Hepatocyte (in vitro differentiated cells): Measurements from ENCODE around the gene USP12. TPM values are rescaled to one million over a fixed set of nuclear protein-coding genes. Genes with fewer than 3 reads are reported as not detected.

Experiments
- DNase-seq: peaks from one replicate; pipeline ENCODE4 v3.0.0-alpha.2; 2016; ENCODE audit warnings: low spot score
- H2AFZ ChIP-seq: fragments of 200-600 bp; sonication (generic); 2 replicates; pipeline ENCODE4 v1.6.0; 2016; ENCODE audit warnings: antibody characterized with exemption, mild to moderate bottlenecking
- H3K27ac ChIP-seq: fragments of 200-600 bp; sonication (generic); 2 replicates; pipeline ENCODE4 v1.5.1; 2016; ENCODE audit warnings: mild to moderate bottlenecking
- H3K27me3 ChIP-seq: fragments of 200-600 bp; sonication (generic); 2 replicates; pipeline ENCODE4 v1.6.1; 2016
- H3K36me3 ChIP-seq: fragments of 200-600 bp; sonication (generic); replicated peaks from 2 replicates; pipeline ENCODE4 v1.5.1; 2016; ENCODE audit warnings: low read depth; ENCODE audit not compliant: insufficient read depth
- H3K4me1 ChIP-seq: fragments of 200-600 bp; sonication (generic); 2 replicates; pipeline ENCODE4 v1.5.1; 2016; ENCODE audit warnings: mild to moderate bottlenecking, moderate library complexity; ENCODE audit not compliant: insufficient read depth
- H3K4me2 ChIP-seq: fragments of 200-600 bp; sonication (generic); 2 replicates; pipeline ENCODE4 v1.6.0; 2016
- H3K4me3 ChIP-seq: fragments of 200-600 bp; sonication (generic); 2 replicates; pipeline ENCODE4 v1.5.1; 2016; ENCODE audit warnings: mild to moderate bottlenecking
- H3K79me2 ChIP-seq: fragments of 200-600 bp; sonication (generic); 2 replicates; pipeline ENCODE4 v1.6.0; 2017; ENCODE audit warnings: mild to moderate bottlenecking
- H3K9me2 ChIP-seq: fragments of 200-600 bp; sonication (generic); replicated peaks from 2 replicates; pipeline ENCODE4 v1.6.0; 2017; ENCODE audit warnings: mild to moderate bottlenecking; ENCODE audit not compliant: insufficient read depth
- H3K9me3 ChIP-seq: fragments of 200-600 bp; sonication (generic); 2 replicates; pipeline ENCODE4 v1.5.1; 2016; ENCODE audit warnings: low read depth, mild to moderate bottlenecking
- H4K20me1 ChIP-seq: fragments of 200-600 bp; sonication (generic); 2 replicates; pipeline ENCODE4 v1.6.0; 2016; ENCODE audit warnings: mild to moderate bottlenecking; ENCODE audit not compliant: insufficient read depth, poor library complexity, severe bottlenecking
- EZH2 ChIP-seq: fragments of 200-600 bp; sonication (generic); IDR thresholded peaks from 2 replicates; pipeline ENCODE4 v1.6.1; 2016; ENCODE audit warnings: antibody characterized with exemption, mild to moderate bottlenecking, borderline replicate concordance
- EZH2phosphoT487 ChIP-seq: fragments of 200-600 bp; sonication (generic); IDR thresholded peaks from one replicate; pipeline ENCODE4 v1.6.1; 2018; ENCODE audit warnings: antibody characterized with exemption, mild to moderate bottlenecking, low read depth, moderate library complexity; ENCODE audit not compliant: unreplicated experiment, severe bottlenecking
- WGBS: methylation state at CpG from one replicate; pipeline ENCODE4 v1.1.6; 2016; ENCODE audit warnings: low lambda C conversion rate; ENCODE audit errors: missing lambda C conversion rate; 5-methylcytosine and 5-hydroxymethylcytosine counted together
- polyA plus RNA-seq: library from polyadenylated mRNA; unstranded; fragments of >200 nt; fragmentation: Nextera tagmentation; extraction: Ambion mirVana; gene quantifications from 2 replicates; pipeline ENCODE4 v1.2.1, GENCODE V29; 2016
- total RNA-seq: library from RNA; depleted of rRNA; stranded (reverse); fragments of >200 nt; gene quantifications from 2 replicates; pipeline ENCODE4 v1.2.3, GENCODE V29; 2014
- TF ChIP-seq, protein P1 (sequence below): fragments of 200-600 bp; sonication (generic); IDR thresholded peaks from 2 replicates; pipeline ENCODE4 v1.5.1; 2016; ENCODE audit warnings: antibody characterized with exemption, mild to moderate bottlenecking; ENCODE audit not compliant: poor library complexity

The USP12 gene
- total and polyA plus RNA-seq, 2 experiments from 2014 or later, result 17.5 to 26.4 TPM

DNA sequence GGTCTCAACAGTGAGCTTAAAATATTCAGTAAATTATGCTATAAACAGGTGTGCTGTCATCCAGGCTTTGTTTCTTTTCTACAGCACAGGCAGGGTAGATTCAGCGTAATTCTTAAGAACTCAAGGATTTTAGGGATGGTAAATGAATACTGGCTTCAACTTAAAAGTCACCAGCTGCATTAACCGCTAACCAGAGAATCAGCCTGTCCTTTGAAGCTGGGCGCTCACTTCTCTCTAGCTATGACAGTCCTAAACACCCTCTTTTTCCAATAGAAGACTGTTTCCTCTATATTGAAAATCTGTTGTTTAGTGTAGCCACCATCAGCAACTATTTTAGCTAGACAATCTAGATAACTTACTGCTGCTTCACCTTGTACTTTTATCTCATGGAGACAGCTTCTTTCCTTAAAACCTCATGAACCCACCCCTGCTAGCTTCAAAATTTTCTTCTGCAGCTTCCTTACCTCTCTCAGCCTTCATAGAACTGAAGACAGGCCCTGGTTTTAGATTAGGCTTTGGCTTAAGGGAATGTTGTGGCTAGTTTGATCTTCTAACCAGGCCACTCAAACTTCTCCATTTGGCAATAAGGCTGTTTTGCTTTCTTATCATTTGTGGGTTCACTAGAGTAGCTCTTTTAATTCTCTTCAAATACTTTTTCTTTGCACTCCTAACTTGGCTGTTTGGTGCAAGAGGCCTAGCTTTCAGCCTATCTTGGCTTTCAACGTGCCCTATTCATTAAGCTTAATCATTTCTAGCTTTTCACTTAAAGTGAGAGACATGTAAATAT is 89.5 kb downstream of the USP12 start:
- TF ChIP-seq EZH2phosphoT487 (no peak), EZH2 (no peak)
- TF ChIP-seq, protein P1, sequence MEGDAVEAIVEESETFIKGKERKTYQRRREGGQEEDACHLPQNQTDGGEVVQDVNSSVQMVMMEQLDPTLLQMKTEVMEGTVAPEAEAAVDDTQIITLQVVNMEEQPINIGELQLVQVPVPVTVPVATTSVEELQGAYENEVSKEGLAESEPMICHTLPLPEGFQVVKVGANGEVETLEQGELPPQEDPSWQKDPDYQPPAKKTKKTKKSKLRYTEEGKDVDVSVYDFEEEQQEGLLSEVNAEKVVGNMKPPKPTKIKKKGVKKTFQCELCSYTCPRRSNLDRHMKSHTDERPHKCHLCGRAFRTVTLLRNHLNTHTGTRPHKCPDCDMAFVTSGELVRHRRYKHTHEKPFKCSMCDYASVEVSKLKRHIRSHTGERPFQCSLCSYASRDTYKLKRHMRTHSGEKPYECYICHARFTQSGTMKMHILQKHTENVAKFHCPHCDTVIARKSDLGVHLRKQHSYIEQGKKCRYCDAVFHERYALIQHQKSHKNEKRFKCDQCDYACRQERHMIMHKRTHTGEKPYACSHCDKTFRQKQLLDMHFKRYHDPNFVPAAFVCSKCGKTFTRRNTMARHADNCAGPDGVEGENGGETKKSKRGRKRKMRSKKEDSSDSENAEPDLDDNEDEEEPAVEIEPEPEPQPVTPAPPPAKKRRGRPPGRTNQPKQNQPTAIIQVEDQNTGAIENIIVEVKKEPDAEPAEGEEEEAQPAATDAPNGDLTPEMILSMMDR, result no peak
- H3K4me3 ChIP-seq, result no peak overlapping the region
- no peaks in the 10 kb centered on the region for H3K9me2 ChIP-seq
- no peak overlapping the region for H2AFZ ChIP-seq
- H3K27ac ChIP-seq, result no peak overlapping the region
- H3K36me3 ChIP-seq, result peaks cover 3% of the 10 kb centered on the region
- no peak for DNase-seq
- H4K20me1 ChIP-seq, result no peaks in the 10 kb centered on the region
- H3K4me1 ChIP-seq, result no peaks in the 10 kb centered on the region
- no peaks in the 10 kb centered on the region for H3K9me3 ChIP-seq
- H3K4me2 ChIP-seq, result no peak overlapping the region
- H3K27me3 ChIP-seq, result no peaks in the 10 kb centered on the region
- H3K79me2 ChIP-seq, result no peaks in the 10 kb centered on the region
- 89% methylated on average over 4 of the region's 4 CpGs for WGBS

GRCh38 chr13:27080018-27080948 is 91.3 kb downstream of the USP12 start:
- H3K4me2 ChIP-seq, result no peak overlapping the region

GRCh38 chr13:27079421-27079958 is 92.1 kb downstream of the USP12 start:
- H3K9me3 ChIP-seq, result no peaks in the 10 kb centered on the region
- H3K4me3 ChIP-seq, result no peak overlapping the region
- H4K20me1 ChIP-seq, result no peaks in the 10 kb centered on the region
- WGBS, result 64% methylated on average over 3 of the region's 3 CpGs
- no peaks in the 10 kb centered on the region for H3K4me1 ChIP-seq
- no peaks in the 10 kb centered on the region for H3K27me3 ChIP-seq
- H2AFZ ChIP-seq, result no peak overlapping the region
- no peak for DNase-seq
- no peaks in the 10 kb centered on the region for H3K79me2 ChIP-seq
- H3K27ac ChIP-seq, result no peak overlapping the region
- TF ChIP-seq, protein P1, result no peak
- TF ChIP-seq EZH2 (no peak), EZH2phosphoT487 (no peak)
- H3K4me2 ChIP-seq, result no peak overlapping the region
- peaks cover 3% of the 10 kb centered on the region for H3K36me3 ChIP-seq
- H3K9me2 ChIP-seq, result no peaks in the 10 kb centered on the region

More at GRCh38 chr13:27080018-27080948, 91.3 kb downstream of the USP12 start:
- no peaks in the 10 kb centered on the region for H3K79me2 ChIP-seq
- H3K36me3 ChIP-seq, result peaks cover 3% of the 10 kb centered on the region
- H3K4me1 ChIP-seq, result no peaks in the 10 kb centered on the region
- no peak overlapping the region for H3K4me3 ChIP-seq
- no peak overlapping the region for H3K27ac ChIP-seq
- no peaks in the 10 kb centered on the region for H4K20me1 ChIP-seq
- 90% methylated on average over 6 of the region's 6 CpGs for WGBS
- no peaks in the 10 kb centered on the region for H3K9me3 ChIP-seq
- H3K9me2 ChIP-seq, result no peaks in the 10 kb centered on the region
- no peak overlapping the region for H2AFZ ChIP-seq
- no peaks in the 10 kb centered on the region for H3K27me3 ChIP-seq
- no peak for DNase-seq
- no peak for TF ChIP-seq EZH2
- TF ChIP-seq, protein P1, result no peak
